HG03175 (cell line): Measurements from ENCODE around the gene JAZF1.

Experiments used
- ATAC-seq: cut with Tn5 transposase; IDR thresholded peaks from one replicate; pipeline ENCODE4 v1.9.1; 2021; ENCODE audit warnings: mild to moderate bottlenecking, moderate library complexity; ENCODE audit not compliant: unreplicated experiment

Gene JAZF1

GRCh38 chr7:28180364-28181147, at the start of gene JAZF1:
JAZF1 (minus strand) TSS chr7:28180795.
- ATAC-seq: no peak

DNA sequence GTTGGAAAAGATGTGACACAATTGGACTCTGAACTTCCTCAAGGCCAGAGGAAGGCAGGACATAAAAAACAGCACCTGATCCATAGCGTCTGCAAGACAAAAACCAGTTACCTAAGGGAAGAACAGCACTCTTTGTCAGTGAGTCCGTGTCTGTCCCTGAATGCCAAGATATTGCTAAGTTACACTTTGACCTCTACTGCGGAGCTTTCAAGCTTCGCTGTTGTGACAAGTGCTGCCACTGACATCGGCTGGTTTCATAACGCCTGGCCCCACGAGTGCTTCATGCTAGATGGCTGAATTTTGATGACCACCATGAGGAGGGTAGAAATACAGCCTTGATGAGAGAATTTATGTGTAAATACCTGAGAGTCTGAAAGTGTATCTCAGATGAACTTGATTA, 49.7 kb upstream of the JAZF1 start:
- no peak for ATAC-seq

DNA sequence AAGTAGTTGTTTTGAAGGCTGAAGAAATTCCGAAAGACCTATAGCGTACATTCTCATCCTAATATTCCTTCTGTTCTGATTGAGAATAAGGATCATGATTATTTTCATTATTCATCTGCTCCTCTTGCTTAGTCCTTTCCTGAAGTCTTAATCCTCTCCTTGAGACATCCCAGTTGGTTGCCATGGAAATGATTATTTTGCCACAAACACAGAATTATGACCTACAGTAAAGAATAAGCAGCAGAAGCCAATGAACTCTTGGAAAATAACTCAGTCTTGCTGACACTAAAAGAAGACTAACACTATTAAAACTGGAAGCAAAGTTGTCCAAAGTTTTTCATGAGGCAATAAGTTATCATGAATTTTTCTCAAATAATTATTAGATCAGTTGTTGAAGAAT, 47.8 kb upstream of the JAZF1 start:
- ATAC-seq: no peak

DNA sequence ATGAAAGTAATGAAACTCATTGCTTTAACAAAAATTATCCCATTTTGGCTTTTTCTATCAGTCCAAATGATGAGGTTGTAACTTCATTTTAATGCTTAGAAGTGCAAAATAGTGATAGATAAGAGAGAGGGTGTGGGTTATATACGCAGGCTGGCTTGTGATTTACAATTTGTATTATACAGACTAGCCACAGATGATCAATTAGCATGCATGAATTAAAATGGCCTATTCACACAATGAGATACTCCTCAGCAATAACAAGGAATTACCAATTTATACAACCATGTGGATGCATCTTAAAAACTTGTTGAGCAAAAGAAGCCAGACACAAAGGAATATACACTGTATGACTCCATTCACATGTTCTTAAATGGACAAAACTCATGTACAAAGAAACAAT, 45.4 kb upstream of the JAZF1 start:
- ATAC-seq: no peak

DNA sequence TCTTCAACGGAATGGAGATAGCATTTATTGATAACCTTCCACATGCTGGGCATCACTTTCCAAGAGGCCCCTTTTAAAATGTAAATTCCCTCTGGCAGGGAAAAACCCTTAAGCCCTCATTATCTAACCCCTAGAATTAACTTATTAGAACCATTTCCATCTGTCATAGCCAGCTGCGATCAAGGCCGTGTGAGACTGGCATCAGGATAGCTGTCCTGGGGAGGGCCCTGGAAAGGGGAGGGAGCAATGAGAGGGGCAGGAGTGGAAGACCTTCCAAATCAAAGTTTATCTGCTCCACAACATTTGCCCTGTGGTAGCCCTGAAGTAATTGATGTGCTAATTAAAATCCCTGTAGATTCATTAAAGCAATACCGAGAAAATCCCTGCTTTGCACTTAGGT, 45.0 kb upstream of the JAZF1 start:
- ATAC-seq: no peak

GRCh38 chr7:28224675-28225074, 44.1 kb upstream of the JAZF1 start:
- no peak for ATAC-seq

DNA sequence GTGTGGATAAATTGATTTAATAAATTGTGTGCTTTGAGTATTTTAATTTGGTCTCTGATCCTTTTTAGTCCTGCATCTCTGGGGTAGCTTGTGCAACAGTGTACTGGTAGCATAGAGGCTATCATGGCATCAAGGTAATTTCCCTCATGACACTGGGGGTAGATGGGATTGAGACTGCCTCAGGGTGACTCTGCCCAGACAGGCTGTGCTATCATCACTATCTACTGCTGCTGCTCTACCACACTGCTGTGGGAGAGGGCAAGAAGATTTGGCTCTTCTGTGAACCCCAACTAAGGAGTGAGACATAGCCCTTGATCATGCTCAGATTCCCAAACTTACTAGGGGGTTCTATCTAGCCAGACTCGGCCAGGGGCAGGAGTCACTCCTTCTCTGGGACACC, 43.6 kb upstream of the JAZF1 start:
- ATAC-seq: no peak

DNA sequence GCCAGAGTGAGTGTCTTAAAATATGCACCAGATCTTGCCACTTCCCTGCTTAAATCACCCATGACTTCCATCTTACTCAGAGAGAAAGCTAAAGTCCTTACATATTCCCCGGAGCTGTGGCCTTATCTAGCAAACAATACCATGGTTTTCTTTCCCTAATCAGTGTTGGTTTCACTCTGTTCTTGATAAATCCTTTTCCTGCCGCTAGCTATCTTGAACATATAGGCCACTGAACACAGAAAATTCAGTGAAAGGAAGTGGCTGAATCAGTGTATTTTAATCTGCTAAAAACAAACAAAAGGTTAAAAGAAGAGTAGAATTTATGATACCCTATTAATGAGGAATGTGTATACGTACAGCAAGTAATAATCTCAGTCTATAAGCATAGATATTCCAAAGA, 42.0 kb upstream of the JAZF1 start:
- no peak for ATAC-seq

GRCh38 chr7:28219793-28220192, 39.2 kb upstream of the JAZF1 start:
- no peak for ATAC-seq

- no peak for ATAC-seq
Observed at GRCh38 chr7:28217143-28217542, 36.5 kb upstream of the JAZF1 start.

DNA sequence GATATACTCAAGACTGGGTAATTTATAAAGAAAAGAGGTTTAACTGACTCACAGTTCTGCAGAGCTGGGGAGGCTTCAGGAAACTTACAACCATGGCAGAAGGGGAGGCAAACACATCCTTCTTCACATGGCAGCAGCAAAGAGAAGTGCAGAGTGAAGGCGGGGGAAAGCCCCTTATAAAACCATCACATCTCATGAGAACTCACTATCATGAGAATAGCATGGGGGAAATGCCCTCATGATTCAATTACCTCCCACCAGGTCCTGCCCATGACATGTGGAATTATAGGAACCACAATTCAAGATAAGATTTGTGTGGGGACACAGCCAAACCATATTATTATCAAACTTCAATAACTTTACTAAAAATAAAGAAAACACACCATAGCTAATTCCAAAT, 30.4 kb upstream of the JAZF1 start:
- no peak for ATAC-seq

GRCh38 chr7:28208506-28208905, 27.9 kb upstream of the JAZF1 start:
- ATAC-seq: no peak

GRCh38 chr7:28207486-28208158, 27.0 kb upstream of the JAZF1 start:
- ATAC-seq: no peak

GRCh38 chr7:28205506-28205905, 24.9 kb upstream of the JAZF1 start:
- no peak for ATAC-seq

DNA sequence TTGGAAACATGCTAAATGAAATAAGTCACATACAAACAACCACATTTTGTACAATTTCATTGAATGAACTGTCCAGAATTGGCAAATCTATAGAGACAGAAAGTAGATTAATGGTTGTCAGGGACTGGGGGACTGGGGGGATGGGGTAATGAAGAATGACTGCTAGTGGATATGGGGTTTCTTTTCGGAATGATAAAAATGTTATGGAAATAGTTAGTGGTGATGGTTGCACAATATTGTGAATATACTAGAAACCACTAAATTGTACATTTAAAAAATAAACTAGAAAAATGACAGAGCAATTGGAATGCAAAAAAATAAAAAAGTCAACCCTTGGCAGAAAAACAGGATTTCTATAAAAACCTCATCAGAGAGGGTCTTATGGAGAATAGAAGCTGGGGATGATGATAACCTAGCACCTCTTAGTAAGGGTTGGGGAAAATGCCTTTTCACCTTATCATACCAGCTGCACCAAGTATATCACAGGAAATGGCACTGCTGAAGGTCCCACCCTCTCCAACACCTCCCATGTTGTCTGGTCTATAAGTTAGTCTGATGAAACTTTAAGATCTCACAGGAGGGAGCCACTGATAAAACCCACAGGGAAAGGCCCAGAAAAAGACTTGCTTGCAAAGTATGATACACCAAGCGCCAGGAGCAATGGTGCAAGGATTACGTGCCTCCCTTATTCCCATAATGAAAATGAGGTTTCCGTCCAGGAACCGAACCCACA, 23.1 kb upstream of the JAZF1 start:
- no peak for ATAC-seq

DNA sequence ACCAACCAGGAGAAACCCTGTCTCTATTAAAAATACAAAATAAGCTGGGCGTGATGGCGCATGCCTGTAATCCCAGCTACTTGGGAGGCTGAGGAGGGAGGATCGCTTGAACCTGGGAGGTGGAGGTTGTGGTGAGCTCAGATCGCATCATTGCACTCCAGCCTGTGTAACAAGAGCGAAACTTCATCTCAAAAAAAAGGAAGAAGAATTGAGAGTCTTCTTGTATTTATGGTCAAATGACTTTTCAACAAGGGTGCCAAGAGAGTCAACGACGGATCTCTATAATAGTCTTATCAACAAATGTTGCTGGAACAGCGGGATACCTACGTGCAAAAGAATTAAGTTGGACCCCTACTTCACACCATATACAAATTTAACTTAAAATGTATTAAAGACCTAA, 21.6 kb upstream of the JAZF1 start:
- ATAC-seq: no peak

- no peak for ATAC-seq
Observed at GRCh38 chr7:28201131-28201530, 20.5 kb upstream of the JAZF1 start.

DNA sequence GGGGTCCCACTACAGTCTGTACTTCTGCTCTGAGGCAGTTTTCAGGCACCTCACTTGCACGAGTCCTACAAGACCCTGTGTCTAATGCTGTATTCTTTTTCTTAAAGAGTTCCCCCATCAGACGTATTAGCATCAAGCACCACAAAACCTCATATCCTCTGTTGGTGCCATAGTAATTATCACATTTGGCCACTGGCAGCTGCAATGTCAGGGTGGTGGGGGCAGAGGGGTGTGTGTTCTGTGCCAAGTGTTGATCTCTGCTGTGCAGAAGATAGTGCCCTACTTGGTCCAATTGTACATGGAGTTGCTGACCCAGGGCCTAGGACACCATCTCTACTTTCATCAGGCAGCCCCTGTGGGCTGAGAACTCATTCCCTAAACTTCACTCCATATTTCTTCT, 20.0 kb upstream of the JAZF1 start:
- no peak for ATAC-seq

DNA sequence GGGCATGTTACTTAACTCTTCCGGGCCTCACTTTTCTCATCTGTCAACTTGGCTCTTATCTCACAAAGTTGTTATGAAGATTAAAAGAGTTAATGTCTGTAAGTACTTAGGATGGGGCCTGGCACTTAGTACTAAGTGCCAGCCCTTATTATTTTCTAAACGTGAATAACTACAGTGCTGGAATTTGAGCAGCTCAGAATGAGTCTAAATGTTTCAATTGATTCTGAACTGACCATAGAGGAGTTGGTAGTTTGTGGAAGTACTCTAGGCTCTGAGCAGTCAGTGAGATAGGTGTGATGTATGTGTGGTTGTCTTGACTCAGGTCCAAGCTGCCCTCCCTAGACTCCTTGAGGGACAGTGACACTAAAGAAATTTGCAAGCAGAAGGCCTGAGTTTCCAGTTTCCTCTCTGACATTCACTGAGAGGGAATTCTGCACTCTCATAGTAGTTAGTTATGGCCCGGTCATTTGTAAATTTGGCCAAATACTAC, 18.5 kb upstream of the JAZF1 start:
- ATAC-seq: no peak

DNA sequence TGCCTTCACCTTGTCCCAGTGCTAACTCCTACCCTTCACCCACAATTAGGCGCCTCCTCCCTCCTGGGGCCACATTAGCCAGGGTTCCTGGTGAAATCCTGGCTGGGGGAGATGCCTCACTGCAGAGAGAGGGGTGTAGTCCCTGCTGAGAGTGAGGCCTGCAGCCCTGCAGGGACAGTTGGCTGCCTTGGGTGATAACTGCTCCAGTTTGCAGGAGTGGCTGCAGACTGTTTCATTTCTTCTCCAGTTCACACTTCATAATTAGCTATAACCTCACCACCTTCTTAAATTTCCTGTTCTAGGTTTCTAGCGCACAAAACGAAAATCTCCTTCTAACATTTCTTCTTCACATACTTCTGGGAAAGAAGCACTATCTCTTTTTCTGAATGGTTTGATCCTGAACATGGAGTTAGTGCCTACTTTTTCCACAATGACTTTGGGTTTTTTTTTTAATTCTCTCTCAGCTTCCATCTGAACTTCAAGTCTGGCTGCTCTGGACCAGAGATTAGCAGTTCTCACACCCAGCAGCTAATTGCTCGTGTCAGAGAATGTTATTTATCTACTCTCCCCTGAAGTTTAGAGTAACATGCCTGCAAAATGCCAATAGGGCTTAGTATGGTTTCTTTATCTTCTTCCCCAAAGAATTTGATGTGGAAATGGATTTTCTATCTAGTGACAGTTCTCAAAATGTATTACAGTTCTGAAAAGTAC, 15.5 kb upstream of the JAZF1 start:
- no peak for ATAC-seq
